ENCODE results near the gene LEUTX. TPM values are rescaled to one million over a fixed set of nuclear protein-coding genes. Genes with fewer than 3 reads are reported as not detected.
"Not testable (repeated sequence)": the region's sequence is repeated elsewhere in the genome, so short reads cannot be mapped to it uniquely, and the experiment has no call there.

LEUTX gene
- total and polyA plus RNA-seq, 5 donors from 2014 or later = not detected

- not testable (repeated sequence) for H3K27me3 ChIP-seq (ENCODE audit: control insufficient read depth, insufficient read depth, low read length); H3K36me3 Mint-ChIP-seq; H3K4me3 ChIP-seq (ENCODE audit: low read depth, low read length); ATAC-seq (ENCODE audit: low read depth in 2 of 2); H3K27me3 Mint-ChIP-seq; H3K27ac ChIP-seq (ENCODE audit: insufficient read depth, low read length, poor library complexity, severe bottlenecking); H3K9me3 Mint-ChIP-seq; H3K27ac Mint-ChIP-seq; H3K4me3 Mint-ChIP-seq; H3K36me3 ChIP-seq (ENCODE audit: control insufficient read depth, insufficient read depth, low read length); H3K9me3 ChIP-seq (ENCODE audit: control insufficient read depth in 2 of 2, low read length in 2 of 2); H3K4me1 Mint-ChIP-seq; H3K4me1 ChIP-seq (ENCODE audit: control insufficient read depth, insufficient read depth, low read length, poor library complexity, severe bottlenecking); DNase-seq
Measured at GRCh38 chr19:39808688-39809087, 30.0 kb downstream of the LEUTX start.

GRCh38 chr19:39809368-39809767 is 30.7 kb downstream of the LEUTX start:
- H3K36me3 ChIP-seq (ENCODE audit: control insufficient read depth, insufficient read depth, low read length) = no peaks in the 10 kb centered on the region
- H3K27ac ChIP-seq (ENCODE audit: insufficient read depth, low read length, poor library complexity, severe bottlenecking) = no peak overlapping the region
- H3K4me3 Mint-ChIP-seq = no peak overlapping the region
- peaks cover 3% of the 10 kb centered on the region for H3K36me3 Mint-ChIP-seq
- H3K27me3 ChIP-seq (ENCODE audit: control insufficient read depth, insufficient read depth, low read length) = no peaks in the 10 kb centered on the region
- no peak overlapping the region for H3K4me3 ChIP-seq (ENCODE audit: low read depth, low read length)
- H3K9me3 Mint-ChIP-seq = peaks cover 0 to 2% (median 0%) of the 10 kb centered on the region in 7 donors
- H3K27ac Mint-ChIP-seq = no peak overlapping the region
- H3K9me3 ChIP-seq (ENCODE audit: control insufficient read depth in 2 of 2, low read length in 2 of 2) = no peaks in the 10 kb centered on the region
- peaks cover 0 to 4% (median 0%) of the 10 kb centered on the region in 4 donors for H3K4me1 Mint-ChIP-seq
- DNase-seq (no peak), ATAC-seq (ENCODE audit: low read depth in 2 of 2) (no peak)
- no peaks in the 10 kb centered on the region for H3K27me3 Mint-ChIP-seq
- no peaks in the 10 kb centered on the region for H3K4me1 ChIP-seq (ENCODE audit: control insufficient read depth, insufficient read depth, low read length, poor library complexity, severe bottlenecking)

- H3K27ac Mint-ChIP-seq = no peak overlapping the region
- no peaks in the 10 kb centered on the region for H3K27me3 ChIP-seq (ENCODE audit: control insufficient read depth, insufficient read depth, low read length)
- no peaks in the 10 kb centered on the region for H3K9me3 ChIP-seq (ENCODE audit: control insufficient read depth in 2 of 2, low read length in 2 of 2)
- H3K36me3 Mint-ChIP-seq = peaks cover 4% of the 10 kb centered on the region
- peaks cover 0 to 2% (median 0%) of the 10 kb centered on the region in 7 donors for H3K9me3 Mint-ChIP-seq
- H3K4me3 Mint-ChIP-seq = no peak overlapping the region
- H3K4me1 ChIP-seq (ENCODE audit: control insufficient read depth, insufficient read depth, low read length, poor library complexity, severe bottlenecking) = no peaks in the 10 kb centered on the region
- peaks cover 0 to 4% (median under 1%) of the 10 kb centered on the region in 4 donors for H3K4me1 Mint-ChIP-seq
- ATAC-seq (ENCODE audit: low read depth in 2 of 2) (no peak), DNase-seq (no peak)
- no peak overlapping the region for H3K4me3 ChIP-seq (ENCODE audit: low read depth, low read length)
- no peaks in the 10 kb centered on the region for H3K36me3 ChIP-seq (ENCODE audit: control insufficient read depth, insufficient read depth, low read length)
- H3K27me3 Mint-ChIP-seq = no peaks in the 10 kb centered on the region
- H3K27ac ChIP-seq (ENCODE audit: insufficient read depth, low read length, poor library complexity, severe bottlenecking) = no peak overlapping the region
Measured at GRCh38 chr19:39810424-39810823, 31.8 kb downstream of the LEUTX start.

- H3K36me3 Mint-ChIP-seq = peaks cover 11% of the 10 kb centered on the region
- Histone ChIP-seq H3K4me3 (ENCODE audit: low read depth, low read length) (no peak overlapping the region), H3K27me3 (ENCODE audit: control insufficient read depth, insufficient read depth, low read length) (no peaks in the 10 kb centered on the region), H3K9me3 (ENCODE audit: control insufficient read depth in 2 of 2, low read length in 2 of 2) (no peaks in the 10 kb centered on the region), H3K4me1 (ENCODE audit: control insufficient read depth, insufficient read depth, low read length, poor library complexity, severe bottlenecking) (no peaks in the 10 kb centered on the region), H3K36me3 (ENCODE audit: control insufficient read depth, insufficient read depth, low read length) (peaks cover under 1% of the 10 kb centered on the region), H3K27ac (ENCODE audit: insufficient read depth, low read length, poor library complexity, severe bottlenecking) (no peak overlapping the region)
- no peaks in the 10 kb centered on the region for H3K27me3 Mint-ChIP-seq
- H3K4me3 Mint-ChIP-seq = no peak overlapping the region
- H3K4me1 Mint-ChIP-seq = peaks cover 0 to 4% (median 1%) of the 10 kb centered on the region in 4 donors
- ATAC-seq (ENCODE audit: low read depth in 2 of 2) (no peak), DNase-seq (no peak)
- H3K9me3 Mint-ChIP-seq = peaks cover 0 to 2% (median 0%) of the 10 kb centered on the region in 7 donors
- H3K27ac Mint-ChIP-seq = no peak overlapping the region
Measured at GRCh38 chr19:39811064-39811463, 32.4 kb downstream of the LEUTX start.

GRCh38 chr19:39813264-39813993 is 34.8 kb downstream of the LEUTX start:
- Mint-ChIP-seq H3K27me3 (no peaks in the 10 kb centered on the region), H3K36me3 (peaks cover 20% of the 10 kb centered on the region), H3K4me1 (peaks cover 0 to 8% (median 4%) of the 10 kb centered on the region in 4 donors), H3K27ac (peak overlapping the region in 1 of 3 donors; percentile 52), H3K4me3 (no peak overlapping the region), H3K9me3 (peaks cover 0 to 1% (median 0%) of the 10 kb centered on the region in 7 donors)
- ATAC-seq (ENCODE audit: low read depth in 2 of 2) (no peak), DNase-seq (no peak)
- no peaks in the 10 kb centered on the region for H3K9me3 ChIP-seq (ENCODE audit: control insufficient read depth in 2 of 2, low read length in 2 of 2)
- H3K4me1 ChIP-seq (ENCODE audit: control insufficient read depth, insufficient read depth, low read length, poor library complexity, severe bottlenecking) = no peaks in the 10 kb centered on the region
- H3K4me3 ChIP-seq (ENCODE audit: low read depth, low read length) = no peak overlapping the region
- no peak overlapping the region for H3K27ac ChIP-seq (ENCODE audit: insufficient read depth, low read length, poor library complexity, severe bottlenecking)
- no peaks in the 10 kb centered on the region for H3K27me3 ChIP-seq (ENCODE audit: control insufficient read depth, insufficient read depth, low read length)
- H3K36me3 ChIP-seq (ENCODE audit: control insufficient read depth, insufficient read depth, low read length) = peaks cover 7% of the 10 kb centered on the region

- DNase-seq; H3K9me3 ChIP-seq (ENCODE audit: control insufficient read depth in 2 of 2, low read length in 2 of 2); H3K27me3 Mint-ChIP-seq; H3K36me3 ChIP-seq (ENCODE audit: control insufficient read depth, insufficient read depth, low read length); H3K9me3 Mint-ChIP-seq; H3K4me1 ChIP-seq (ENCODE audit: control insufficient read depth, insufficient read depth, low read length, poor library complexity, severe bottlenecking); H3K27me3 ChIP-seq (ENCODE audit: control insufficient read depth, insufficient read depth, low read length); H3K4me3 ChIP-seq (ENCODE audit: low read depth, low read length); H3K27ac Mint-ChIP-seq; H3K27ac ChIP-seq (ENCODE audit: insufficient read depth, low read length, poor library complexity, severe bottlenecking); H3K4me3 Mint-ChIP-seq; ATAC-seq (ENCODE audit: low read depth in 2 of 2): not testable (repeated sequence)
- Mint-ChIP-seq H3K36me3 (peaks cover 24% of the 10 kb centered on the region), H3K4me1 (peaks cover 0 to 13% (median 6%) of the 10 kb centered on the region in 4 donors)
Measured at GRCh38 chr19:39814111-39814510, 35.5 kb downstream of the LEUTX start.

GRCh38 chr19:39814595-39814994 is 35.9 kb downstream of the LEUTX start:
- no peaks in the 10 kb centered on the region for H3K4me1 ChIP-seq (ENCODE audit: control insufficient read depth, insufficient read depth, low read length, poor library complexity, severe bottlenecking)
- no peak for DNase-seq
- H3K9me3 ChIP-seq (ENCODE audit: control insufficient read depth in 2 of 2, low read length in 2 of 2) = no peaks in the 10 kb centered on the region
- peaks cover 0 to 1% (median 0%) of the 10 kb centered on the region in 7 donors for H3K9me3 Mint-ChIP-seq
- ATAC-seq (ENCODE audit: low read depth in 2 of 2) = no peak
- H3K4me1 Mint-ChIP-seq = peaks cover 0 to 18% (median 8%) of the 10 kb centered on the region in 4 donors
- no peaks in the 10 kb centered on the region for H3K27me3 Mint-ChIP-seq
- no peaks in the 10 kb centered on the region for H3K27me3 ChIP-seq (ENCODE audit: control insufficient read depth, insufficient read depth, low read length)
- H3K36me3 ChIP-seq (ENCODE audit: control insufficient read depth, insufficient read depth, low read length) = peaks cover 7% of the 10 kb centered on the region
- H3K4me3 Mint-ChIP-seq = no peak overlapping the region
- H3K36me3 Mint-ChIP-seq = peaks cover 28% of the 10 kb centered on the region
- no peak overlapping the region for H3K27ac ChIP-seq (ENCODE audit: insufficient read depth, low read length, poor library complexity, severe bottlenecking)
- no peak overlapping the region for H3K4me3 ChIP-seq (ENCODE audit: low read depth, low read length)
- H3K27ac Mint-ChIP-seq = no peak overlapping the region
